HepG2 (cell line): ENCODE results near the gene STKLD1. TPM values are rescaled to one million over a fixed set of nuclear protein-coding genes. Genes with fewer than 3 reads are reported as not detected.

Experiments
- ATAC-seq: fragments of 200-7000 bp; cut with Tn5 transposase; 3 replicates; pipeline ENCODE4 v1.9.1; 2020; ENCODE audit warnings: mild to moderate bottlenecking, moderate library complexity
- BruUV-seq: library from RNA; stranded (reverse); fragments of 400-500 nt; replicated peaks from 2 replicates; lab custom pipeline; 2021; lab: Mats Ljungman, UMichigan
- CTCF ChIA-PET: fragments of 300-600 bp; formaldehyde crosslinking; extraction: SDS; loops from one replicate; lab custom pipeline; 2021; ENCODE audit warnings: low total read pairs, inconsistent platforms, low intra/inter-chr PET ratio; lab: Yijun Ruan, JAX
- POLR2A ChIA-PET: fragments of 350-600 bp; sonication (Branson Sonifier 250); formaldehyde crosslinking; loops from one replicate; lab custom pipeline; 2020; ENCODE audit warnings: antibody characterized with exemption, inconsistent platforms; lab: Yijun Ruan, JAX
- DNase-seq: peaks from one replicate; pipeline ENCODE4 v3.0.0-alpha.2; 2015; ENCODE audit warnings: low spot score
- FAIRE-seq: peaks from 3 replicates; lab custom pipeline; 2011; peaks lifted over from hg19 to GRCh38; lab: Jason Lieb, UNC
- H2AFZ ChIP-seq: one replicate; pipeline ENCODE4 v1.6.1; 2011; ENCODE audit warnings: low read length, inconsistent platforms
- H3K27ac ChIP-seq: fragments of 300-600 bp; 3 replicates; pipeline ENCODE4 v1.8.0; 2011; ENCODE audit warnings: mixed run types, mild to moderate bottlenecking, mixed read lengths, low read length, inconsistent platforms; ENCODE audit not compliant: insufficient read depth; ENCODE audit errors: extremely low read length
- H3K27me3 ChIP-seq, 2 experiments: fragments of 200-600 bp in 1 of 2; 2 replicates in 1 of 2; 3 replicates in 1 of 2; pipeline versions ENCODE4 v1.6.0 to v1.8.0; 2011; ENCODE audit warnings: low read length in 2 of 2, mild to moderate bottlenecking in 2 of 2, moderate library complexity in 2 of 2, inconsistent platforms in 1 of 2; ENCODE audit not compliant: insufficient read depth in 2 of 2, control insufficient read depth in 1 of 2
- H3K36me3 ChIP-seq, 2 experiments: fragments of 200-600 bp in 1 of 2; replicated peaks in 1 of 2; 2 replicates in 1 of 2; 3 replicates in 1 of 2; pipeline versions ENCODE4 v1.5.1 to v1.8.0; 2011; ENCODE audit warnings: low read length in 2 of 2, inconsistent platforms in 1 of 2; ENCODE audit not compliant: insufficient read depth in 2 of 2, control insufficient read depth in 1 of 2
- H3K4me1 ChIP-seq: 2 replicates; pipeline ENCODE4 v1.5.1; 2012; ENCODE audit warnings: low read length, inconsistent platforms; ENCODE audit not compliant: insufficient read depth
- H3K4me2 ChIP-seq: 2 replicates; pipeline ENCODE4 v1.6.0; 2011; ENCODE audit warnings: low read depth, low read length, inconsistent platforms
- H3K4me3 ChIP-seq, 3 experiments: fragments of 200-600 bp in 1 of 3; sonication (generic), shearing (Covaris generic) in 1 of 3; replicated peaks in 1 of 3; 2 replicates each; pipeline ENCODE4 v1.5.1; 2011 to 2016; ENCODE audit warnings: low read length in 3 of 3, inconsistent platforms in 2 of 3, low read depth in 2 of 3, mild to moderate bottlenecking in 2 of 3, control low read depth in 1 of 3, mixed read lengths in 1 of 3; ENCODE audit not compliant: insufficient read depth in 1 of 3
- H3K79me2 ChIP-seq: one replicate; pipeline ENCODE4 v1.6.1; 2011; ENCODE audit warnings: low read length, inconsistent platforms; ENCODE audit not compliant: insufficient read depth
- H3K9ac ChIP-seq: 2 replicates; pipeline ENCODE4 v1.6.0; 2011; ENCODE audit warnings: mild to moderate bottlenecking, low read depth, low read length, inconsistent platforms; ENCODE audit not compliant: insufficient read depth
- H3K9me3 ChIP-seq: 2 replicates; pipeline ENCODE4 v1.5.1; 2012; ENCODE audit warnings: mild to moderate bottlenecking, low read length
- H4K20me1 ChIP-seq: 2 replicates; pipeline ENCODE4 v1.6.0; 2011; ENCODE audit warnings: inconsistent platforms, mild to moderate bottlenecking, low read length, moderate library complexity; ENCODE audit not compliant: insufficient read depth
- AGO2 ChIP-seq: fragments of 200-400 bp; formaldehyde crosslinking; optimal IDR thresholded peaks from 2 replicates; pipeline ENCODE3; 2017; ENCODE audit warnings: mild to moderate bottlenecking, low read depth, low read length, moderate library complexity
- GPBP1L1 ChIP-seq: sonication (generic); formaldehyde crosslinking; IDR thresholded peaks from 2 replicates; pipeline ENCODE4 v1.5.0; 2020; ENCODE audit warnings: mild to moderate bottlenecking, missing genetic modification reagents
- KDM5A ChIP-seq: fragments of 200-600 bp; sonication (generic); IDR thresholded peaks from 2 replicates; pipeline ENCODE4 v1.7.0; 2018; ENCODE audit warnings: antibody characterized with exemption, mild to moderate bottlenecking, low read length, borderline replicate concordance
- KLF9 ChIP-seq: IDR thresholded peaks from 2 replicates; pipeline ENCODE4 v1.6.1; 2016; ENCODE audit warnings: low read depth
- NR2F1 ChIP-seq, 2 experiments: fragments of 450-650 bp in 1 of 2; formaldehyde crosslinking in 1 of 2; IDR thresholded peaks; 2 replicates each; pipeline versions ENCODE4 v1.5.0 to v1.6.1; 2016 to 2020; ENCODE audit warnings: mild to moderate bottlenecking in 1 of 2, missing compliant biosample characterization in 1 of 2, missing genetic modification reagents in 1 of 2, moderate library complexity in 1 of 2
- TAF1 ChIP-seq: sonication (generic); formaldehyde crosslinking; IDR thresholded peaks from 2 replicates; pipeline ENCODE4 v1.4.0; 2020; ENCODE audit warnings: missing genetic modification reagents
- WIZ ChIP-seq: sonication (generic); formaldehyde crosslinking; IDR thresholded peaks from 2 replicates; pipeline ENCODE4 v1.5.1; 2020; ENCODE audit warnings: mild to moderate bottlenecking, missing genetic modification reagents
- ZBED4 ChIP-seq: sonication (generic); formaldehyde crosslinking; IDR thresholded peaks from 2 replicates; pipeline ENCODE4 v1.4.0; 2020; ENCODE audit warnings: missing genetic modification reagents, borderline replicate concordance
- ZMYM4 ChIP-seq: sonication (generic); formaldehyde crosslinking; IDR thresholded peaks from 2 replicates; pipeline ENCODE4 v1.8.1; 2023; ENCODE audit warnings: mild to moderate bottlenecking, missing genetic modification reagents
- ZNF136 ChIP-seq: sonication (generic); formaldehyde crosslinking; IDR thresholded peaks from 2 replicates; pipeline ENCODE4 v1.8.1; 2022; ENCODE audit warnings: low read depth, mild to moderate bottlenecking, moderate library complexity, missing genetic modification reagents
- ZNF317 ChIP-seq: sonication (generic); formaldehyde crosslinking; IDR thresholded peaks from 2 replicates; pipeline ENCODE4 v1.5.0; 2020; ENCODE audit warnings: mild to moderate bottlenecking, missing genetic modification reagents
- ZNF484 ChIP-seq: sonication (generic); formaldehyde crosslinking; IDR thresholded peaks from 2 replicates; pipeline ENCODE4 v1.5.1; 2020; ENCODE audit warnings: mild to moderate bottlenecking, low read depth, missing genetic modification reagents, borderline replicate concordance
- ZNF703 ChIP-seq: sonication (generic); formaldehyde crosslinking; IDR thresholded peaks from 2 replicates; pipeline ENCODE4 v1.5.1; 2020; ENCODE audit warnings: missing genetic modification reagents, mild to moderate bottlenecking, moderate library complexity, borderline replicate concordance
- ZUFSP ChIP-seq: sonication (generic); formaldehyde crosslinking; IDR thresholded peaks from 2 replicates; pipeline ENCODE4 v1.9.0; 2021; ENCODE audit warnings: missing genetic modification reagents, mild to moderate bottlenecking, borderline replicate concordance
- WGBS: methylation state at CpG from one replicate; pipeline ENCODE4 v1.1.6; 2017; ENCODE audit warnings: low lambda C conversion rate; 5-methylcytosine and 5-hydroxymethylcytosine counted together
- in situ Hi-C: cut with HindIII; loops from 2 replicates; pipeline ENCODE4 v1.10.0; 2017; ENCODE audit warnings: low pct_unique_long_range_greater_than_20kb; ENCODE audit not compliant: extremely low pct_ligation_motif_present
- intact Hi-C: fragments of 100-400 bp; cut with micrococcal nuclease; formaldehyde crosslinking; loops from one replicate; pipeline ENCODE4 v1.10.0; 2022; ENCODE audit not compliant: unreplicated experiment
- polyA plus RNA-seq, 8 experiments: library from polyadenylated mRNA; depleted of rRNA in 3 of 8; stranded (reverse) in 7 of 8; unstranded in 1 of 8; fragments of >200 nt; fragmentation: Illumina TruSeq in 4 of 8; extraction: Trizol in 4 of 8; gene quantifications; 2 replicates each; pipeline versions ENCODE4 v1.2.1 to v1.2.3, GENCODE V29; 2011 to 2016; ENCODE audit warnings: low read depth in 4 of 8, missing spikeins in 1 of 8, mixed read lengths in 1 of 8; ENCODE audit not compliant: insufficient read depth in 1 of 8
- total RNA-seq, 5 experiments: library from RNA; depleted of rRNA; stranded (reverse); fragments of >200 nt; fragmentation: Illumina TruSeq; extraction: Trizol; gene quantifications; 2 replicates each; pipeline ENCODE4 v1.2.3, GENCODE V29; 2016; ENCODE audit warnings: low read depth in 1 of 5

STKLD1 gene
- total and polyA plus RNA-seq, 2 of the 13 experiments (the other 11 are each of a cell fraction or from before 2014, with no cell fraction given), result 1.5 to 2.2 TPM

GRCh38 chr9:133425049-133425632 lies 49.0 kb downstream of the STKLD1 start:
- ChIA-PET POLR2A (no interaction called here), CTCF (no interaction called here)
- DNase-seq (no peak), FAIRE-seq (no peak), ATAC-seq (no peak)
- H3K79me2 ChIP-seq, result no peaks in the 10 kb centered on the region
- in situ Hi-C loops (no loop called here), intact Hi-C loops (loop anchor here (2.0 kb wide), 1 partner anchor 18 kb away; no protein-coding TSS in a partner anchor)
- H3K9me3 ChIP-seq, result no peaks in the 10 kb centered on the region
- H3K4me3 ChIP-seq, result no peak overlapping the region
- no TSS peak for BruUV-seq
- no peak overlapping the region for H3K9ac ChIP-seq
- no peak overlapping the region for H3K27ac ChIP-seq
- H3K4me1 ChIP-seq, result peaks cover 66% of the 10 kb centered on the region
- H2AFZ ChIP-seq, result no peak overlapping the region
- no peak for TF ChIP-seq KLF9 (CRISPR knock-in tag)
- TF ChIP-seq ZBED4, result no peak
- no peak for TF ChIP-seq WIZ
- no peak for TF ChIP-seq ZUFSP (CRISPR knock-in tag)
- no peak for TF ChIP-seq ZNF703 (CRISPR knock-in tag)
- no peak for TF ChIP-seq ZNF317 (CRISPR knock-in tag)
- no peak for TF ChIP-seq KDM5A
- TF ChIP-seq GPBP1L1 (CRISPR knock-in tag), result no peak
- TF ChIP-seq ZNF484, result no peak
- TF ChIP-seq ZNF136, result no peak
- no peak for TF ChIP-seq AGO2
- no peak for TF ChIP-seq ZMYM4 (CRISPR knock-in tag)
- TF ChIP-seq NR2F1 (CRISPR knock-in tag; IDR thresholded peaks at IDR 0.05), result no peak
- no peak for TF ChIP-seq TAF1 (CRISPR knock-in tag)
- no peak overlapping the region for H3K4me2 ChIP-seq
- WGBS, result 43% methylated on average over 8 of the region's 22 CpGs
- H3K27me3 ChIP-seq, result no peaks in the 10 kb centered on the region; a peak in 1 of 5 replicates
- no peaks in the 10 kb centered on the region for H3K36me3 ChIP-seq
- H4K20me1 ChIP-seq, result no peaks in the 10 kb centered on the region
